HG02885 (cell line): Measurements from ENCODE around the gene LTB4R.
A peak's percentile ranks its signal among the peaks of the same experiment; 100 is the strongest.

Experiments
- ATAC-seq: cut with Tn5 transposase; IDR thresholded peaks from one replicate; pipeline ENCODE4 v1.9.1; 2021; ENCODE audit warnings: mild to moderate bottlenecking; ENCODE audit not compliant: unreplicated experiment, poor library complexity

Gene LTB4R

GRCh38 chr14:24277606-24278321, 33.5 kb upstream of the LTB4R start:
- ATAC-seq = no peak

DNA sequence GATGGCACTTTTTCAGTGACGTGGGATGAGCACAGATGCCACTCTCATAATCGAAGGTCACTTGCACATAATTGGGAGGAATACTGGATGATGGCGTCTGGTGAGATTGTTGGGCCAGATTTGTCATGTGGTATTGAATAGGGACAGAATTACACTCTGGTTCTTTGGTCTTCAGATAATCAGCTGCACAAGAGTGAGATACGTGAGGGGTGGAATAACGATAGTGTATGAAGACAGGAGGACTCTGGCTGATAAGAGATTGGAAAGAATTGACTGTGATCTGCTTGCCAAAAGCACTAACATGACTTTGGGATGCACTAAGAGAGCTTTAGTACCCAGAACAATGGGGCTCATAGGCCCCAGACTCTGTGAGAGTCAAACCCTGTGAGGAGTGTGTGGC, 32.9 kb upstream of the LTB4R start:
- ATAC-seq = no peak

- ATAC-seq = peak; percentile 70
Observed at GRCh38 chr14:24279301-24280186, 31.8 kb upstream of the LTB4R start.

DNA sequence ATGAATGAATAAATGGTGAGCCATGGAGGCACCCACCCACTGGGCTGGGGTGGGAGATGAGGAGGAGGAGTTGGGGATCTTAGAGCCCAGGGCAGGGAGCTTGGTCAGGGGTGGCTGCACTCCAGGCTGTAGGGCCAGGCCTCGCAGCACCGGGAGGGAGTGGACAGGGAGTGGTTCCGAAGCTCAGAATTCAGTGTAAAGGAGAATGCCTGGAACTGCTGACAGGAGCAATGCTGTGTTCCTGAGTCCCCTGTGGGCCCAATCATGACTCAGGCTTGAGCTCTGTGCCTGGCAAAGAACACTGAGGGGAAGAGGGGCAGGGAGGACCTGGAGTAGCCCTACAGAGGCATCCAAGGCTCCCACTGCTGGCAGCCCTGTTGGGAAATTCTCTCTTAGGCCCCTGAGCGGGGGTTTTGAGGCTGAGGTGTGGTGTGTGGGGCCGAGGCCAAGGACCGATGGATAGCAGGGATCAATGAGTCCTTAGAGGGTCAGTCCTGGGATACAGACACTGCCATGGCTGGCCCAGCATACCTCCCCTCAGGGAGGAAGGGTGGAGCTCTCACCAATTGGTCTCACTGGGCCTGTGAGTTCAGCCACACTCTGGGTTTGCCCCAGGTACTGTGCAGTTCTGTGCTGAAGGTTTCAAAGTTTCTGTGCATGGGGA, 30.4 kb upstream of the LTB4R start:
- no peak for ATAC-seq

DNA sequence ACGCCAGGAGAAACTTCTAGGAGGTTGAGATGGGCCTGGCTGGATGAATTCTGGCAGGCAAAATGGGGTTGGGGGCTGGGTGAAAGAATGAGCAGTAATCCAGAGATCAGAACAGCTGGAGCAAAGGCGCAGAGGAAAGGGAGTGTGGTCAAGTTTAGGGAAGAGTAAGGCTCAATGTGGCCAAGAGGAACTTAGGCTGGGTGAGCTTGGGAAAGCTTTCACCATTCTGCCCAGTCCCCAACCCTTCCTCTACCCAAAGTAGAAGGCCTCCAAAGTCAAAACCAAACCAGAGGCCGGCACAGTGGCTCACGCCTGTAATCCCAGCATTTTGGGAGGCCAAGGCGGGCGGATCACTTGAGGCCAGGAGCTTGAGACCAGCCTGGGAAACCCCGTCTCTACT, 29.7 kb upstream of the LTB4R start:
- no peak for ATAC-seq

DNA sequence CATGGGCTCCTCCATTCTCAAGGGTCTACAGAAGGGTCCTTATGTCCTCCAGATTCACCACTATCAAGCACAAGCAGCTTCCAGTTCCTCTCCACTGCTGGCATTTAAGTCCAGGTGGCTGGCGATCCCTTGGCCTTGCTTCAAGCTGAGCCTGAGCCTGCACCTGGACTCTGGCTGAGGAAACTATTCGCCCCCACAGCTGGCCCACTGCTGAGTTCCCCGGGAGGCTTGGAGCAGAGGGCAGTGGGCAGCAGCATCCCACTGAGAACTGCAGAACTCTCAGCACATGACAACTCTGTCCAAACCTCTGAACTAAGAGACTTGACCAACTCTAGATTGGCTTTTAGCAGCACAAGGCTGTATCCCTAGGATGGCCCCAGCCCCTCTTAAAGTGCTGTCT, 28.6 kb upstream of the LTB4R start:
- ATAC-seq = no peak

DNA sequence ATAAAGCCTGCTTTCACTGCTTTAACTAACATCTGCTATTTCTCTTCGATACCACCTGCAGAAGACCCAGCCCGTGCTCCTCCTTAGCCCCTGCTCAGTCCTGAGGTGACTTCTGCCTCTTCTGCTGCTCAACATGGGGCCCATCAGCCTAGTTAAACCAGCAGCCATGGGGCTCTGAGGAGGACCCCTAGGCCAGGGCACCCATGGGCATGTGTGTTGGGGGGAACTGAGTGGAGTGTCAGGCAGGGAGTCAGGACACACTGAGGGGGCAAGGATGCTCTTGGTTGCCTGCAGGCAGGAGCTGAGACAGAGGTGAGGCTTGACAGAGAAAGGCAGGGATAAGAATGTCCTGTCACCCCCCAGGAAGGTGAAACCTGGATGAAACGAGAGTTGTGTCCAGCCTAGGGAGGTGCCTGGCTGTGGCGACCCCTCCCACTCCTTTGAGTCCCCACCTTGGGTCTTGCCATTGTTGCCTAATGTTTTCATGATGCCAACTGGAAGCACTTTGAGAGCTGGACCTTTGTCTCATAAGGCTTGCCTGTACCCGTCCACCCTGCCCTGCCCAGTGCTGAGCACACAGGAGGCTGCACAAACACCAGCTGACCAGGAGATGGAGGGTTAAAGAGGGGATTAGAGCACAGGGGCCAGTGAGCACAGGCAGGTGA, 27.4 kb upstream of the LTB4R start:
- ATAC-seq = no peak

- ATAC-seq = no peak
Observed at GRCh38 chr14:24284501-24285035, 26.7 kb upstream of the LTB4R start.

DNA sequence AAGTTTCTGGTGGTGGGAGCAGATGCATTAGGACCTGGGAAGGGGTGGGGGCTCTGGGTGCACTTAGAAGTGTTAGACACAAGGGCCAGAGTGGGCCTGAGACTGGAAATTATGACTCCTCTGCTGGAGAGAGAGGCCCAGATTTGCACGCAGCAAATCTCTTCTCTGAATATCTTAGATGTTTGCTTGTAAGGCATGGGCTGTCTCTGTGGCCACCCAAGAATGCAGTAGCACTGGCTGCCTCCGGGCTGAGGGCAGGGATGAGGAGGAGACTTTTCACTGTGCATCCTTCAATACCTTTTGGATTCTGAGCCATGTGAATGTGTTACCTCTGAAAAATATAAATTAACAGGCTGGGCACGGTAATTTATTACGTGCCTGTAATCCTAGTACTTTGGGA, 26.0 kb upstream of the LTB4R start:
- ATAC-seq = no peak

DNA sequence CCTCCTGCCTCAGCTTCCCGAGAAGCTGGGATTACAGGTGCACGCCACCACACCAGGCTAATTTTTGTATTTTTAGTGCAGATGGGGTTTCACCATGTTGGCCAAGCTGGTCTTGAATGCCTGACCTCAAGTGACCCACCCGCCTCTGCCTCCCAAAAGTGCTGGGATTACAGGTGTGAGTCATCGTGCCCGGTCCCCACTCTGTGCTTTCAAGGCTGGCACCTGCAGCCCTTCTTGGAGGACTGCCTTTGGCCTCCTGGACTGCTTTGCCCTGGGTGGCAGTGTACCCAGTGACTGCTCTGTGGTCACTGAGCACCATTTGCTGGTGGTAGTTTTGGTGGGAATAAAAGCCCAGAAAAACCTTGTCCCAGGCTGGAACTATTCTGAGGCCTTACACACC, 24.3 kb upstream of the LTB4R start:
- no peak for ATAC-seq

GRCh38 chr14:24289649-24290280, 21.5 kb upstream of the LTB4R start:
- ATAC-seq = peak; percentile 85

GRCh38 chr14:24290746-24291145, 20.6 kb upstream of the LTB4R start:
- ATAC-seq = no peak

GRCh38 chr14:24291446-24292117, 19.7 kb upstream of the LTB4R start:
- ATAC-seq = no peak

DNA sequence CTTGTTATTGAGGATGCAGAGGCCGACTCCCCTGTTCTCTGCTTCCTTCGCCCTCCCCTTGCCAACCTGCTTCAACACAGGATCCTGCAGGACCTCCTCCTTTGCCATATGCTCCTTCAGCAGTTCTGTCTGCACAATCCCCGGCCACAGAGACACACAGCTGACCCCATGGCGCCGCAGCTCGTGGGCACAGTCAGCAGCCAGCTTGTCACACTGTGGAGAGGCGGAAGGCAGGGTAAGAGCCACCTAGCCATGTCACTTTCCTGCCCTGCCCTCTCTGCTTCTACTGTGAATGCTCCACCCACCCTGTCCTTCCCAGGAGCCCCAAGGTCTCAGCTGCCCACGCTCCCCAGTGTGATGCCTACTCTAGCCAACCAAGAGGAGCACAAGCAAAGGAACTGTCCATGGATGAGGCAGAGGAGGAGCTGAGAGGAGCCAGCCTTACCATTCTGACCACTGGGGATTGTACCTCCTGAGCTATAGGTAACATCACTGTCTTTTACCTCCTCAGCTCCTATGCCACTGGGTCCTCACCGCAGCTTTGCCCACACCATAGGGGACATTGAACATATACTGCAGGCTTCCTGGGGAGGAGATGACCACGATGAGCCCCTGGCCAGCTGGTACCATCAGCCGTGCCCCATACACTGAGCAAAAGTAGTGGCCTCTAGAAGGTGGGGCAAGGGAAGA, 19.0 kb upstream of the LTB4R start:
- no peak for ATAC-seq

DNA sequence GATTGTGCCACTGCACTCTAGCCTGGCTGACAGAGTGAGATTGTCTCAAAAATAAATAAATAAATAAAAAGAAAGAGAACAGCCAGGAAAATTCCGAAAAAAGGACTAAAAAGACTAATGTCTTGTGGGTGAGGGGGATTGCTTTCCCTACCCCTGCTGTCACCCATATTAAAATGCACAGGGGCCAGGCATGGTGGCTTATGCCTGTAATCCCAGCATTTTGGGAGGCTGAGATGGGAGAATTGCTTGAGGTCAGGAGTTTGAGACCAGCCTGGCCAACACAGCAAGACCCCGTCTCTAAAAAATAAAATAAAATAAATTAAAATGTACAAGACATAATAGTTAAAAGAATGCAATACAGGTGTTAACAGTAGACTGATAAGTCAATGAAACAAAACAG, 17.8 kb upstream of the LTB4R start:
- ATAC-seq = no peak

- peak; percentile 58 for ATAC-seq
Observed at GRCh38 chr14:24296341-24297157, 14.8 kb upstream of the LTB4R start.

DNA sequence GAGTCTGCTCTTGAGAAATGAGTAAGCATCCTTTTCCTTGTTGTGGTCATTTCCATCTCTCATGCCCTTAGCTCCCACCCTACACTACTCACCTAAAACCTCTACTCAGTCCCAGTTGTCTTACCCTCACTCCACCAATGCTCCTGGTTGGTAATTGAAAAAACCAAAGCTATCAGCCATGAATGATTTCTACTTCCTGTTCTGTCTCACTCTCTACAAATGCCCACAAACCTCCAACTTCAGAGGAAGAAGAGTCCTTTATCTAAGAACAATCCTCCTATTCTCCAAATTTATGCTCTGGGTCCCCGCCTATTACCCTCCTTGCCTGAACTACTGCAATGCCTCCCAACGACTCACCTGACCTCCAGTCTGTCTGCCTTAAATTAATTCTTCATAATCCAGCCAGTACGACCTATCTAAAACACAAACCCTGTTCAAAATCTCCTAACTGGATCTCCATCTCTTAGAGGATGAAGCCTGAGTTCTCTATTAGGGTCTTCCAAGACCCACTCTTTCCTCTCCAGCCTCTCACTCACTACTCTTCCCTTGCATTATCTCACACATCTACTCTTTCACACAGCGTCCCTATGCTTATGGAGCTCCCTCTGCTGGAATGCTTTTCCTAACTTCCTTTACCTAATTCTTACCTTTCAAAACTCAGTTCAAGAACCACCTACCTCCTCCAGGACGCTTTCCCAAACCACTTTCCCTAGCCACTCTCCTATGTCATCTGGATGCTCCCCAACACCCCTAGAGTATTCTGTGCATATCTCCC, 13.9 kb upstream of the LTB4R start:
- ATAC-seq = peak; percentile 3
